ENCODE data around the gene PRR23E.

Gene PRR23E

DNA sequence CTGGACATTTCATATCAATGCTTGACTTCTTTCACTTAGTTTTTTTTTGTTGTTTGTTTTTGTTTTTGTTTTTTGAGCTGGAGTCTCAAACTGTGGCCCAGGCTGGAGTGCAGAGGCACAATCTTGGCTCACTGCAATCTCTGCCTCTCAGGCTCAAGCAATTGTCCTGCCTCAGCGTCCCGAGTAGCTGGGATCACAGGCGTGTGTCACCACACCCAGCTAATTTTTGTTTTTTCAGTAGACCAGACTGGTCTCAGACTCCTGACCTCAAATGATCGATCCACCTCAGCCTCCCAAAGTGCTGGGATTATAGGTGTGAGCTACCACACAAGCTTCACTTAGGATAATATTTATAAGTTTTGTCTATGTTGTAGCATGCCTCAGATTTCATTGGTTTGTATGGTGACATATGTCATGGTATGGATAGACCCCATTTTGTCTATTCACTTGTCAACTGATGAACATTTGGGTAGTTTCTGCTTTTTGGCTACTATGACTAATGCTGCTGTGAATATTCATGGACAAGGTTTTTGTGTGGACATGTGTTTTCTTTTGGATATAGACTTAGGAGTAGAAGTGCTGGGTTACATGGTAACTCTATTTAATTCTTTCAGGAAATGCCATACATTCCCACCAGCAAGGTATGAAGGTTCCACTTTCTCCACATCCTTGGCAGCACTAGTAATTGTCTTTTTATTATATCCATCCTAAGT, 6.8 kb upstream of the PRR23E start:
- no peak for DNase-seq

GRCh38 chr3:127187316-127187715, 5.6 kb upstream of the PRR23E start:
- DNase-seq: no peak

DNA sequence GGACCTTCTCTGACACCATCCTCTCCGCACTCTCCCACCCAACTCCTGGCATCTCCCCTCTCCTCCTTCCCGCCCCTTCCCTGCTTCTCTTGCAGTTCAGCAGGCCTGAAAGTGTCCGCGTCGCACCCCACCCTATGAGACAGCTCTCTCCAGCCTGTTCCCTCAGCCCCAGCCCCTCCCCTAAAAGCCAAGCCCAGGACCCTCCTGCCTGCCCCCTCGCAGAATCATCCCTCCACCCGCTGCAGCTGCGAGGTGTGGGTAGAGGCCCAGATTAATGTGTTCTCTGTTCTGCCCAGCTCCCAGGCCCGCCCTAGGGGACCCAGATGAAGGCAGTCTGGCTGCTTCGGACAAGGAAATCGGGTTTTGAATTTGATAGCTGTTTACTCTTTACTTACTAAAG, 410 bp downstream of the PRR23E start:
- no peak for DNase-seq

DNA sequence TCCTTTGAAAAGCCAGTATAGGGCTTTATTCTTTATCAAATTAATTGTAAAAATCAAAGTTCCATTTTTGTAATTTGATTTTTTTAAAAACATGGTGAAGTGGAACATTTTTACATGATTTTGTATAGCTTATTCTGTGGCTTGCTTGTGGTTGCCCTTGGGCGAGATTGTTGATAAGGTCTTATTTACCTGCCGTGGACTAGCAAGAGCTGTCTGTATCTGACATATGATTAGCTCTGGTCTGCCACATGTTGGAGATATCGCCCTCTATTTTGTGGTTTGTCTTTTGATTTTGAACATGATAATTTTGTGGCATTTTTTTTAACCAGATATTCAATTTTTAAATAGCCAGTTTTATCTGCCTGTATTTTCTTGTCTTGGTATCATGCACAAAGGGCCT, 844 bp downstream of the PRR23E start:
- no peak for DNase-seq

- DNase-seq: no peak
Observed at GRCh38 chr3:127194601-127195187, 1.8 kb downstream of the PRR23E start.

DNA sequence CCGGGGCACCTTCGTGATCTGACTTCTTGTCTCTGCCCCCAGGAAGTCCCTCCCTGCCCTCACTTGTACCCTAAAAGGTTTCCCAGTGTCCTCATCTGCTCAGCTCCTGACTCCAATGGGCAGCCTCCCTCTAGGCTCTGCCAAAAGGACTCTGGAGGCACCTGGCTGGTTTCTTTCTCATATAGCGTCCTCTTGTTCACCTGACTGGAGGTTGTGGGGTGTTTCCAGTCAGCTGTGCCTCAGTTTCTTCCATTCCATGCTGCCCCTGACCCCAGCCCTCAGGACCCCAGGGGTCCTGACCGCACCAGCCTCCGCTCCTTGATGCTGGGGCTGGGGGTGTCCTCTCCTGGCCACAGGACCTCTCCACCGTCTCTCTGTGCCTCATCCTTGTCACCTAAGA, 2.5 kb downstream of the PRR23E start:
- DNase-seq: no peak

GRCh38 chr3:127196002-127196401, 3.1 kb downstream of the PRR23E start:
- no peak for DNase-seq

DNA sequence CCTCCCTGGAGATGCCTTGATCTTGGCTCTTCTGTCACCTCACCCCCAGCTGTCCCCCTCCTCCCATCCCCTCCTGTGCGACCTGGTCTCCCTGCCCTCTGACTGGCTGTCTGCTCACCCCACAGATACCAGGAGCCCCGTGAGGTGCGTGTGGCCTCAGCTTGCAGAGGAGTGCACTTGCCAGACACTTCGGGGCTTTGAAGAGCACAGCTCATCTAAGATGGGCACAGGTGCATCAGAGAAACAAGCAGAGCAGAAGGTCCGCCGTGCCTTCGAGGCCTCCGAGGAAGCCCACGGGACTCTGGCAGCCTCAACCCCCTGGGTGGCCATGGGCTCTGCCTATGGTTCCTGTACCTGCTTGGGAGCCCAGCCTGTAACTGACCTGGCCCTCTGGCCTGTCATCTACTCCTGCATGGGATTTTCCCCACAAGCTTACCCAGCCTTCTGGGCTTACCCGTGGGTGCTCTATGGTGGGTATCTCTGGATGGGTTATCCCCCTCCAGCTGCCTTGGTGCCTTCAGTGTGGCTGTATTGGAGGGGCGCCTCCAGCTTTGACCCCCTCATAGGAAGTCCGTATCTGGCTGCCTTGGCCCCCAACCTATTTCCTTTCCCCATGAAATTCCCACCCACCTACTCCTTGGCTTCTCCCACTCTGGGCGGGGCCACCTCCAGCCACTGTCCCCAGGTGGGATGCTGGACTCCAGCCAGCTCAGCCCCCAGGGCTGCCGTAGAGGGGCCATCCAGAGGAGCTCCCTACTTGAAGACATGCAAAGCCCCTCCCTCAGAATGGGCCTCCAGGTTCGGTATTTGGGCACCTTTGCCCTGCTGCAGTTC, 3.8 kb downstream of the PRR23E start:
- DNase-seq: no peak

- DNase-seq: no peak
Observed at GRCh38 chr3:127197300-127198189, 4.6 kb downstream of the PRR23E start.

GRCh38 chr3:127200086-127200691, 7.3 kb downstream of the PRR23E start:
- no peak for DNase-seq

- no peak for DNase-seq
Observed at GRCh38 chr3:127203024-127203423, 10.1 kb downstream of the PRR23E start.

DNA sequence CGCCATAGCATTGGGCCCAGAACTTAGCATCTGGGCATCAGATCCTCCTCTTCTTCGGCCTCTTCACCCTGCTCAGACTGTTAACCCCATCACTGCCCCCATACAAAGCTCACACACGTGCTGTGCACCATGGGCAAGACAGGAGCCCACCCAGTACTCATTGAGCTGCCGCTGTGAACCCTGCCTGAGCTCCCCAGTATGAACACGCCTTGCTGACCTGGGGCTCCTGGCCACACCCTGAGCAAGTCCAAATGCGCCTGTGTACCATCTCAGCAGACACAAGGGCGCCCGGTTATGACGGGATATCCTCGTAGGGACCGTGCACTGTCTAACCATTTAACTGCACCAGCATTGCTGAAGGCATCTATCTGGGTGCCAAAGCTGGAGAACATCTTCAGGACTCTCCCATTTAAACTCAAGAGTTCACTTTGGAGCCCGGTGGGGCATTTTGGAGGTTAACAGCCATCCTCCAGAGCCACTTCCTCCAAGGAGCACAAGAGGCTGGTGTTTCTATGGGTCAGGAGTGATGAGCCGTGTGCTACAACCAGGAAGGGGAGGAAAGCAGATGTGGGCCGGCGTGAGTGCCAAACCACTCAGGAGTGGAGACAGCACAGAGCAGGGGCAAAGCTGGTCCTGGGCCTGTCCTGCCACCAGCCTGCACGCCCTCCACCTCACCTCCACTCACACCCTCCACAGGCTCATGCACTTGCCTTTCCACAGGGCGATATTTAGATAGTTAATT, 12.1 kb downstream of the PRR23E start:
- DNase-seq: peak in 1 of 3 donors; percentile 27

GRCh38 chr3:127206154-127206553, 13.2 kb downstream of the PRR23E start:
- DNase-seq: peak; percentile 32 to 54 (median 36)

DNA sequence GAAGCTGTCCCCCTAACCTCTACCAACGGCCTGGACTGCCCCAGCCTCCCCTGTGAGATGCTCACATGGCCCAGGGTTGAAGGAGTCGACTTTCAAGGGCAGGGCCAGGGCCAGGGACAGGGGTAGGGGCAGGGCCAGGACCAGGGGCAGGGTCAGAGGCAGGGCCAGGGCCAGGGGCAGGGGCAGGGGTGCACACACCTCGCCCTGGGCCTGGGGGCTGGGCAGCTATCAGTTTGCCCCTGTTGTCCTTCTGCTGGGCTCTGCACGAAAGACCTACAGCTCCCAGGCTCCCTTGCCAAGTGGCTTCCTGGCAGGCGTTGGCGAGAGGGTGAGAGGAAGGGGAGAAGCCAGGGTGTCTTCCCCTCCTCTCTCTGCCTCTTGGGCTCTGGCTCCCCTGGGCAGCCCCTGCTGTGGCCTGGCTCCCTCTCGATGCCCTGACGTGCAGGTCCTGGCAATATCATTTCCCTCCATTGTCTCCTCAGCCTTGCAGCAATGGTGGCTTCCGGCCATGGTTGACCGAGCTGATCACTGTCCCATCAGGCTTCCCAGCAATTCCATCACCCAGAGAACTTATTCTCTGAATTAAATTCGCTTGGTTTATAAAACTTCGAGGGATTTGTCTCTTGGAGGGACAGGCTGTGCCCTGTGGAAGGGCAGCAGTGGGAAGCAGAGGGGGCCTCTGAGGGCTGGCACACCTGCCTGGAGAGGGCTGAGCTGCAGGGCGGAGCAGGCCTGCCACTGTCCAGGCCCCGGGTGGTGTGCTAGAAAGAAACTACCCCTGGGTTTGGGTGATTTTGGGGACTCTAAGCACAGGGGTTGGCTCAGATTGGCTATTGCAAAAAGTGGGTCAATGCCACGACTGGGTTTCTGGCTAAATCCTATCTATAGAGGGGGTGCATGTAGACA, 13.9 kb downstream of the PRR23E start:
- no peak for DNase-seq

- DNase-seq: no peak
Observed at GRCh38 chr3:127207727-127208482, 15.0 kb downstream of the PRR23E start.

DNA sequence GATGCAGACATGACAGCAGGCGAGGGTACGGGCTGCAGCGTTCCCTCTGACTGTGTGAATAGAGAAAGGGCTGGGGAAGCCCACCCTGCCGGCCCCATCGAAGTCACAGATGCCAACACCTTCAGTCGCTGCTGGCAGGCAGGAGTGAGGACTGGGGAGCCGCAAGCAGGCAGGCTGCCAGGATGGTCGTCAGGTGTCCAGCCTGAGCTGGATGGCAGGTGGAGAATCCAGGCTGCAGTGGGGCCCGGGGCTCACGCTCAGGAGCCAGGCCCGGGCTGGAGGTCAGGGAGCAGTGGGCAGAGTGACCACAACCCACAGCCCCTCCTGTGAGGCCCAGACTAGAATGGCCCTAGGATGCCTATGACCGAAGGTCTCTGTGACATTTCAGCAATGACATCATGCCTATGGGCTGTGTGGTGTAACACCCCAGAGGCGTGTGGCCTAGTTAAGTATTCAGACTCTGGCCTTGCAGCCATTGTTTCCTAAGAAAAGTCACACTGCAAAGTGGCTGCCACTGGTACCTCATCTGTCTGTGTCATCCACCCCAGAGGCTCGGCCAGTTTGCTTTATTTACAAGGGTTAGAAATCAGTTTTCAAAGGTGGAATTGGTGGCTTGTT, 15.7 kb downstream of the PRR23E start:
- peak in 2 of 3 donors; percentile 22 to 37 for DNase-seq

DNA sequence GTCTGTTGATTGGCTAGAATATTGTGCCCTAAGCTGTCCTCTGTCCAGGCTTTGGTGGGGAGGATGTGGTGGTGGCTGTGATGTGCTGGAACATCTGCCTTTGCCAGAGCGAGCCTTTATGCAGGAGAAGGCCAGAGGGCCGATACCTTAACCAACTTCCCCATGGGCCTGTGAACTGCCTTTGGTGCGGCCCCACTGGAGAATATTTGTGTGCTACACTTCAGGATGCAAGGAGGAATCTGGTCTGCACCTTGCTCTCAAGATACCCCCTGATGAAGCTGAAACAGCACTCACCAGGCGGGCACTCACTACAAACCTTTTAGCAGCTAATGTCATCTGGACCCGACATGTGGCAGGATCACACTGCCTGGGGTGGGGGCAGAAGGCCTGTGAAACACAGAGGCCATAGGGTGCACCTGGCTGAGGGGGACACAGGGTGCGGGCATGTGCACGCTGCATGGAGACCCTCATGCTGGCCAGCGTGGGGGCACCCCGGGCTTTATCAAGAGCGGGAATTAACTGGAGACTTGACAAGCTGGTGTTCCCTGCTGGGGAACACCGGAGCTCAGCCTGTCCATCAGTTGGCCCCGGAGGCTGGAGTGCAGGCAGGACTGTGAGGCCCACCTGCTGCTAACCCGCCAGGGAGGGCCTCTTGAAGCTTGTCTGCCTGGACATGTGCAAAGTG, 16.4 kb downstream of the PRR23E start:
- no peak for DNase-seq

DNA sequence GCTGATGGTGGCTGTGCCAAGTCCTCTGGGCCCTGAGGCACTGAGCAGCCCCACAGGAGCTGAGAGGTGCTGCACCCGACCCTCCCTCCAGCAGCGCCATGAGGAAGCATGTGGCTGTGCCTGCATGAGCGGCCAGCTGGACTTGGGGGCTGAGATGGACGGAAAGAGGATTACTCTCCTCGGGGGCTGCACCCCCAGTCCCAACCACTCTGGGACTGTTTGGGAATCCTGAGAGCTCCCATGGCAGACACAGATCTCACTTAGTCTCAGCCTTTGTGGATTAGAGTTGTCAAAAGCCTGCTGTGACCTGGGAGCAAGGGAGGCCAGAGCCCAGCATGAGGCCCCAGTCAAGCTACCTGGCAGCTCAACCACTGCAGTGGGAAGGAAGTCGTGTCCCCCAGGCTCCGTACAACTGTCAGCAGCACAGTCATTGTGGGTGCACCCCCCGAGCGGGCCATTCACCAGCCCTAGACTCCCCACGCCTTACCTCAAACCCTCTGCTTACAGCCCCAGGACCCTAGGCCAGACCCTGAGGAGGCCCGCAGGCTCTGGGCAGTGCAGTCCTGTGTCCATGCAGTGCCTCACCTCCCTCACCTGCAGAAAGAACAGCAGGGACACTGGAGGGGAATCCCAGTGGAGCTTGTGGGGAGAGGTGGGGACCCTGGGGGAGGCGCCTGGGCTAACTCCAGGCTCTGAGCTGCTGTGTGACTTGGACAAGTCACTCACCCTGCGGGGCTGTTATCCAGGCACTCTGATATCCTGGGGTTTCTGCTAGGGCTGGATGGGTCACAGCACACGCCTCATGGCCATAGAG, 17.1 kb downstream of the PRR23E start:
- DNase-seq: no peak
